HG03558 (cell line): ENCODE data around the gene SPDYC.

Source experiments
- ATAC-seq: cut with Tn5 transposase; IDR thresholded peaks from one replicate; pipeline ENCODE4 v1.9.1; 2021; ENCODE audit warnings: moderate number of reproducible peaks; ENCODE audit not compliant: unreplicated experiment; ENCODE audit errors: extremely low read depth

The SPDYC gene

GRCh38 chr11:65204143-65204542 is 34.1 kb downstream of the SPDYC start:
- ATAC-seq: no peak

GRCh38 chr11:65204646-65205601 is 34.9 kb downstream of the SPDYC start:
- ATAC-seq: no peak

DNA sequence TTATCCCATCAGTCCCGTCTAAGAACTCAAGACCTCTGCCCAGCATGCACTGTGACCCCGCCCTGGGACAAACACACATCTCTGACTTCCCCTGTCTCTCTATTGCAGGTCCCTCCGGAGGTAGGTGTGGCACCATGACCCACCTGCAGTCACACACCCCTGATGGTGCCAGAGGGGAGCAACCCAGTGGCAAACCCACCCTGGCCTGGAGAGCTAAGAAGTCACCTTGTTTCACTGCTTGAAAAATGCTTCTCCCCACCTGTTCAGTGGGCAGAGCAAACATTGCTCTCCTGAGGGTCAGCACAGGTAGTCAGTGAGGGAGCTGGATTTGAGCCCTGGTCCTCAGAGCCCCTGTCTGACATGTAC is 35.6 kb downstream of the SPDYC start:
- ATAC-seq: no peak

- ATAC-seq: no peak
Observed at GRCh38 chr11:65206441-65206841, 36.4 kb downstream of the SPDYC start.

DNA sequence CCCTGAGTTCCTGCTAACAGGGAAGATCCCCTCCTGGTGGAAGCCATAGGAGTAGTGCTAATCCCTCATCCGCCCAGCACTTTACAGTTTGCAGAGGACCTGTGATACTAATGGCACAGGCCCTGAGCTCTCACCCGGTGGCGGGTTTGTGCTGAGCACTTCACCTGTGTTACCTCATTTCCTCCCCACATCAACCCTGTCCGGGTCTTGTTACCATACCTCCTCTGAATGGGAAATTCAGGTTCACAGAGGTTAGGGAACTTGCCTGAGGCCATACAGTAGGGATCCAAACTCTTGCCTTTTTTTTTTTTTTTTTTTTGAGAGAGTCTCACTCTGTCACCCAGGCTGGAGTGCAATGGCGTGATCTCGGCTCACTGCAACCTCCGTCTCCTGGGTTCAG is 36.9 kb downstream of the SPDYC start:
- no peak for ATAC-seq

- no peak for ATAC-seq
Observed at GRCh38 chr11:65207918-65208784, 38.1 kb downstream of the SPDYC start.

DNA sequence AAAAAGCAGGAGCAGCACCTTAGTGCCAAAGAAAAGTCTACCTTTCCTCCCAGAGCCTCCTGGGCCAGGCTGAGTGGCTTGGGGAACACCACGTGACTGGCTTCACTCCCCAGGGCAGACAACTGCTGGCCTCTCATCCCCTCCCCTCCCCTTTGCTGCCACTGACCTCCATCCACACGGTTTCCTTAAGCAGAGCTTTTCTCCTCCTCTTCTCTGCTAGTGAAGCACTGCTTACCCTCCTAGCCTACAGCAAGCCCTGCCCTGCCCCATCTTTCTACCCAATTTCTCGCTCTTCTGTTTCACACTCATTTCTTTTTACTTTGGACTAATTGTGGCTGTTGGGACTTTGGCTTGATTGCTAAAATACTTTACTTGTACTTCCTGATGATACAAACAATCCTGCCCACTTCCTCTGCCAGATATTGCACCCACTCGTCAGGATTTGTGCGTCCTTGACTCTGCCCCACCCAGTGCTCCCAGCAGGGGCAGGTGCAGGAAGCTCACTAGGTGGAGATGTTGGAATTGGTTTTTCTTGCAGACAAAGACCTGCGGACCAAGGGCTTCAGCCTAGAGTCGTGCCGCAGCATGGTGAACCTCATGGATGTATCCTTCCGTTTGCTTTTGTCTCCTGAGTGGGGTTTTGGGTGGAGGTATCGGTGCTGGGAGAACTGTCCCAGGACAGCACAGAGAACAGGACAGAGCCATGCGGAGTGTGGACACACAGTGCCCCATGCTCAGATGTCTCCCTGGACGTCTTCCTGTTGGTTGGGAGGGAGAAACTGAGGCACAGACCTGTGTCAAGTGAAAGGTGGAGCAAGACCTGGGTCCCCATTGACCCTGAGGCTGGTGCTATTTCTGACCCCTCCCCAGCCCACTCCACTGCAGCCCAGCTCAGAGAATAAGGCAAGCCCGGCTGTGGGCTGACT is 39.0 kb downstream of the SPDYC start:
- no peak for ATAC-seq

- ATAC-seq: no peak
Observed at GRCh38 chr11:65209711-65210360, 39.8 kb downstream of the SPDYC start.

DNA sequence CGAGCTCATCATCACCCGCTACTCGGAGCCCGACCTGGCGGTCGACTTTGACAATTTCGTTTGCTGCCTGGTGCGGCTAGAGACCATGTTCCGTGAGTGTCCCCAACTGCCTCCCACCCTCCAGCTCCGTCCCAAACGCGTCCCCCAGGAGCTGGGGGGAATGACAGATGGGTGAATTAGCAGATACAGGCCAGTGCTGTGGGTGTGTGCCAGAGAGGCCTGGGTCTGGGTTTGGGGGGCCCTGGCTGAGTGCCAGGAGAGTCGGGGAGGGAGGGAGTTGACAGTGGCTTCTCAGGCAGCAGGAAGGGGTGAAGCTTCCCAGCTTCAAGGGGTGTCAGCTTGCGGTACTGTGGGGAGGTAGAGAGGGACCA is 40.3 kb downstream of the SPDYC start:
- ATAC-seq: no peak

DNA sequence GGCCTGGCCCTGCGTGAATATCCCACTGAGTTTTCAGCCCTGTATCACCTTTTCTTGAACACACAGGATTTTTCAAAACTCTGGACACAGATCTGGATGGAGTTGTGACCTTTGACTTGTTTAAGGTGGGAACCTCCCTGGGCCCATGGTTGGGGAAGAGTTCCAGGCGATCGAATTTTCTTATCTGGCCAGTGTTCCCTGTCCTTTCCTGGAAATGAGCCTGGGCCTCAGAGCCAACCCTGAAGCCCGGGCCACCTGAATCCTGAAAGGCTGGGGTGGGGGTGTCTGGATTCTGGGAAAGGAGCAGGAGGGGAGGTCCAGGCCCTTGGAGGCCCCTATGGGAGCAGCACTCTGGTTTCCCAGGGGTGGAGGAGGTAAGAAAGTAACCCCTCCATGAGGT is 40.7 kb downstream of the SPDYC start:
- ATAC-seq: no peak

DNA sequence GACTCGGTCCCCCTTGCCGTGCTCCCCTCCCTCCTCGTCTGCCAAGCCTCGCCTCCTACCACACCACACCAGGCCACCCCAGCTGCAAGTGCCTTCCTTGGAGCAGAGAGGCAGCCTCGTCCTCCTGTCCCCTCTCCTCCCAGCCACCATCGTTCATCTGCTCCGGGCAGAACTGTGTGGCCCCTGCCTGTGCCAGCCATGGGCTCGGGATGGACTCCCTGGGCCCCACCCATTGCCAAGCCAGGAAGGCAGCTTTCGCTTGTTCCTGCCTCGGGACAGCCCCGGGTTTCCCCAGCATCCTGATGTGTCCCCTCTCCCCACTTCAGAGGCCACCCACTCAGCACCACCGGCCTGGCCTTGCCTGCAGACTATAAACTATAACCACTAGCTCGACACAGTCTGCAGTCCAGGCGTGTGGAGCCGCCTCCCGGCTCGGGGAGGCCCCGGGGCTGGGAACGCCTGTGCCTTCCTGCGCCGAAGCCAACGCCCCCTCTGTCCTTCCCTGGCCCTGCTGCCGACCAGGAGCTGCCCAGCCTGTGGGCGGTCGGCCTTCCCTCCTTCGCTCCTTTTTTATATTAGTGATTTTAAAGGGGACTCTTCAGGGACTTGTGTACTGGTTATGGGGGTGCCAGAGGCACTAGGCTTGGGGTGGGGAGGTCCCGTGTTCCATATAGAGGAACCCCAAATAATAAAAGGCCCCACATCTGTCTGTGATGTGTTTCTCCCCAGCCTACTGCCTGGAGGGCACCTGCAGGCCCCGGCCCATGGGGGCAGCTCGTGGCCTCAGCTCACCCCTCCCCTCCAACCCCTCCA is 41.5 kb downstream of the SPDYC start:
- no peak for ATAC-seq

GRCh38 chr11:65212226-65212801 is 42.3 kb downstream of the SPDYC start:
- ATAC-seq: no peak

DNA sequence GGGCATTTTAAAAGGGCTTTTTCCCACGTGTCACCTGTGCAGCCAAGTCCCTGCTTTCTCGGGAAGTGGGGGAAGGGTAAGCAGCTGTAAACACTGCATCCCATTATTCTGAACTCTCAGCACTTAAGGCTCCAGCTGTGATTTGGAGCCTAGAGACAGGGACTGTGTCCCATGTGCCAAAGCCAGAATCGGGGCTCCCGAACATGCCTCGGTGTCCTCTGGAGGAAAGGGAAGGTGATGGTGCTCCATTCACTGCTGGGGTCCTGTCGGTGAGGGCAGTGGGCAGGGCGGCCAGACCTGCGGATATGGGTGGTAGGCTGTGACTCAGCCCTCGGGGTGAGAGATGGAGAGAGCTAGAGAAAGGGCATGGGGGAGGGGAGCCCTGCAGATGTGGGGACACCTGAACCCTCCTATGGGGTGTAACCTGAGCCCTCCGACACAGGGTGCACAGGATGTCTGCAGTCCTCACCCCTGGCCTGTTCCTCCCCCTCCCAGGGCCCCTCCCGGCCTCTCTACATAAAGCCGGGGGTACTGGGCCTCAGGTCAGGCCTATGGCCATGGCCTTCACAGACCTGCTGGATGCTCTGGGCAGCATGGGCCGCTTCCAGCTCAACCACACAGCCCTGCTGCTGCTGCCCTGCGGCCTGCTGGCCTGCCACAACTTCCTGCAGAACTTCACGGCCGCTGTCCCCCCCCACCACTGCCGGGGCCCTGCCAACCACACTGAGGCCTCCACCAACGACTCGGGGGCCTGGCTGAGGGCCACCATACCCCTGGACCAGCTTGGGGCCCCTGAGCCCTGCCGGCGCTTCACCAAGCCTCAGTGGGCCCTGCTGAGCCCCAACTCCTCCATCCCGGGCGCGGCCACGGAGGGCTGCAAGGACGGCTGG is 43.5 kb downstream of the SPDYC start:
- ATAC-seq: no peak

DNA sequence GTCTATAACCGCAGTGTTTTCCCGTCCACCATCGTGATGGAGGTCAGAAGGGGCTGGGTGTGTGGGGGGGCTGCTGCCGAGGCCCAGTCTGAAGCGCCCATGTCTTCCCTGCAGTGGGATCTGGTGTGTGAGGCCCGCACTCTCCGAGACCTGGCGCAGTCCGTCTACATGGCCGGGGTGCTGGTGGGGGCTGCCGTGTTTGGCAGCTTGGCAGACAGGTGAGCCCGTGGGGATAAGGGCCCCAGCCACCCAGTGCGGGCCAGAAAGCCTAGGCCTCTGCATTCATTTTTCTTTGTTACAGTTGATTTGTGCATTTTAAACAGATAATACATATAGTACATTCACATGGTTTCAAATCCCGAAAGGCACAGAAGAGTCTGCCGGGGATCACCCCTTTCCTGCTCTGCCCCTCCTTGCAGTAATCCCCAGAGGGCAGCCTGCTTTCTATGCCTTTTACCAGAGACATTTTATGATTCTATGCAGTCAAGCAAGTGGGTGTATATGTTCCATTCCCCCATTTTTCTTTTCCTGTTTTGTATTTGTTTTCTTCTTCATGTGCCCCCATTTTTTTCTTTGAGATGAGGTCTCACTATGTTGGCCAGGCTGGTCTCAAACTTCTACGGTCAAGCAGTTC is 44.3 kb downstream of the SPDYC start:
- ATAC-seq: no peak

DNA sequence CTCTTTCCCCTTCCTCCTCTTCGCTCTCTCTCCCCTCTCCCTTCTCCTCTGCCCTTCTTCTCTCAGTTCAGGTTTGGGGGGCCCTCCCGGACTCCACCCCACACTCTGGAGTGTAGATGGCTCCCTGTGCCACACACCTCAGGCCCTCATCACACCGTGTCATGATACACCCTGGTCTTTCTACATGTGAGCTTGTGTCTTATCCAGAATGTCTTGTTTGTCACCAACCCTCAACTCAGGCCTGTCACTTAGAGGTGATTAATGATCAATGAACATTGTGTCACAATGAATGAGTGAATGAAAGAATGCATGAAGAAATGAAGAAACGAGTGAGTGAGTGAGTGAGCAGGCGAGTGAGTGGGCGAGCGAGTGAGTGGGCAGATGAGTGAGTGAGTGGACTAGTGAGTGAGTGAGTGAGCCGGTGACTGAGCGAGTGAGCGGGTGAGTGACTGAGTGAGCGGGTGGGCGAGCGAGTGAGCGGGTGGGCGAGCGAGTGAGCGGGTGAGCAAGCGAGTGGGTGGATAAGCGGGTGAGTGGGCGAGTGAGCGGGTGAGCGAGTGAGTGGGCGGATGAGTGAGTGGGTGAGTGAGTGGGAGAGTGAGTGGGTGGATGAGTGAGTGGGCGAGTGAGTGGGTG is 45.5 kb downstream of the SPDYC start:
- no peak for ATAC-seq

GRCh38 chr11:65216830-65217229 is 46.8 kb downstream of the SPDYC start:
- no peak for ATAC-seq
